ENCODE measurements around the gene ADGRG3.
"Not testable (repeated sequence)": the region's sequence is repeated elsewhere in the genome, so short reads cannot be mapped to it uniquely, and the experiment has no call there.

The ADGRG3 gene

GRCh38 chr16:57663917-57664661 is 4.0 kb upstream of the ADGRG3 start:
- DNase-seq = no peak

- DNase-seq = no peak
These were observed 3.5 kb upstream of the ADGRG3 start for GRCh38 chr16:57664662-57665025.

- no peak for DNase-seq
These were observed 2.6 kb upstream of the ADGRG3 start for GRCh38 chr16:57665541-57665940.

- DNase-seq = no peak
These were observed 1.6 kb upstream of the ADGRG3 start for GRCh38 chr16:57666353-57667047.

GRCh38 chr16:57667048-57667525 is 1.0 kb upstream of the ADGRG3 start:
- no peak for DNase-seq

GRCh38 chr16:57667526-57668262 is 412 bp upstream of the ADGRG3 start:
- DNase-seq = no peak

GRCh38 chr16:57668630-57669475 is 747 bp downstream of the ADGRG3 start:
- DNase-seq = no peak

- DNase-seq = no peak
These were observed 1.5 kb downstream of the ADGRG3 start for GRCh38 chr16:57669476-57670162.

GRCh38 chr16:57670196-57670595 is 2.1 kb downstream of the ADGRG3 start:
- no peak for DNase-seq

- DNase-seq = not testable (repeated sequence)
These were observed 3.3 kb downstream of the ADGRG3 start for GRCh38 chr16:57671451-57671850.

- no peak for DNase-seq
These were observed 4.3 kb downstream of the ADGRG3 start for GRCh38 chr16:57672416-57672815.

GRCh38 chr16:57672824-57673223 is 4.7 kb downstream of the ADGRG3 start:
- no peak for DNase-seq

GRCh38 chr16:57675741-57676551 is 7.8 kb downstream of the ADGRG3 start:
- DNase-seq = no peak

- DNase-seq = no peak
These were observed 8.5 kb downstream of the ADGRG3 start for GRCh38 chr16:57676553-57677085.

- DNase-seq = no peak
These were observed 9.7 kb downstream of the ADGRG3 start for GRCh38 chr16:57677622-57678369.

- DNase-seq = no peak
These were observed 10.9 kb downstream of the ADGRG3 start for GRCh38 chr16:57679016-57679415.

GRCh38 chr16:57679767-57680482 is 11.8 kb downstream of the ADGRG3 start:
- no peak for DNase-seq

- no peak for DNase-seq
These were observed 12.8 kb downstream of the ADGRG3 start for GRCh38 chr16:57680842-57681375.
